Activated naive CD8-positive, alpha-beta T cell treated with anti-CD3 and anti-CD28 coated beads, Interleukin-2, amount 10 ng/mL, durations not matched to agents 7 days and 5 days (primary cell): ENCODE results near the gene SPARCL1. TPM values are rescaled to one million over a fixed set of nuclear protein-coding genes. Genes with fewer than 3 reads are reported as not detected.
"Not testable (repeated sequence)": the region's sequence is repeated elsewhere in the genome, so short reads cannot be mapped to it uniquely, and the experiment has no call there.

Experiments used
- ATAC-seq: fragments of 150-1000 bp; cut with Tn5 transposase; one replicate; pipeline ENCODE4 v1.10.0; 2021; ENCODE audit warnings: low read depth, moderate library complexity
- POLR2A ChIA-PET: fragments of 350-600 bp; sonication (Branson Sonifier 250); formaldehyde crosslinking; loops from one replicate; lab custom pipeline; 2021; ENCODE audit warnings: antibody characterized with exemption; lab: Charles Lee
- DNase-seq: peaks from one replicate; pipeline ENCODE4 v3.0.0; 2021
- H3K27ac Mint-ChIP-seq: one replicate; pipeline ENCODE4 v1.8.0; 2022; ENCODE audit warnings: mild to moderate bottlenecking, mixed read lengths
- H3K27me3 Mint-ChIP-seq: one replicate; pipeline ENCODE4 v1.8.0; 2022; ENCODE audit warnings: mild to moderate bottlenecking, moderate library complexity, mixed read lengths
- H3K36me3 Mint-ChIP-seq: one replicate; pipeline ENCODE4 v1.8.0; 2021; ENCODE audit warnings: mild to moderate bottlenecking, mixed read lengths
- H3K4me1 Mint-ChIP-seq: one replicate; pipeline ENCODE4 v1.8.0; 2021; ENCODE audit warnings: mixed read lengths
- H3K4me3 Mint-ChIP-seq: one replicate; pipeline ENCODE4 v1.8.0; 2022; ENCODE audit warnings: mild to moderate bottlenecking, moderate library complexity, mixed read lengths
- H3K9me3 Mint-ChIP-seq: one replicate; pipeline ENCODE4 v1.8.0; 2021; ENCODE audit warnings: mixed read lengths
- total RNA-seq, 2 experiments: library from RNA; stranded (reverse); gene quantifications; one replicate each; pipeline ENCODE4 v1.2.3, GENCODE V29; 2021

Gene SPARCL1
- total RNA-seq, 2 experiments from 2014 or later = not detected

DNA sequence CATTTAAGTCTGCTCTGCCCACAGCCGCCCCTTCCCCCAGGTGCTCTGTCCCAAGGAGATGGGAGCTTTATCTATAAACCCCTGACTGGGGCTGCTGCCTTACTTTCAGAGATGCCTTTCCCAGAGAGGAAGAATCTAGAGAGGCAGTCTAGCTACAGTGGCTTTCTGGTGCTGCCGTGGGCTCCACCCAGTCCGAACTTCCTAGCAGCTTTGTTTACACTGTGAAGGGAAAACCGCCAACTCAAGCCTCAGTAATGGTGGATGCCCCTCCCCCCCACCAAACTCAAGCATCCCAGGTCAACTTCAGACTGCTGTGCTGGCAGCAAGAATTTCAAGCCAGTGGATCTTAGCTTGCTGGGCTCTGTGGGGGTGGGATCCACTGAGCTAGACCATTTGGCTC, 40.5 kb downstream of the SPARCL1 start:
- POLR2A ChIA-PET, H3K9me3 Mint-ChIP-seq, H3K27me3 Mint-ChIP-seq, H3K27ac Mint-ChIP-seq, H3K4me1 Mint-ChIP-seq, H3K4me3 Mint-ChIP-seq, ATAC-seq, DNase-seq, H3K36me3 Mint-ChIP-seq: not testable (repeated sequence)

DNA sequence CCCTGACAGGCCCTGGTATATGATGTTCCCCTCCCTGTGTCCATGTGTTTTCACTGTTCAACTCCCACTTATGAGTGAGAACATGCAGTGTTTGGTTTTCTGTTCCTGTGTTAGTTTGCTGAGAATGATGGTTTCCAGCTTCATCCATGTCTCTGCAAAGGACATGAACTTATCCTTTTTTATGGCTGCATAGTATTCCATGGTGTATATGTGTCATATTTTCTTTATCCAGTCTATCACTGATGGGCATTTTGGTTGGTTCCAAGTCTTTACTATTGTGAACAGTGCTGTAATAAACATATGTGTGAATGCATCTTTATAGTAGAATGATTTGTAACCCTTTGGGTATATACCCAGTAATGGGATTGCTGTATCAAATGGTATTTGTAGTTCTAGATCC, 45.9 kb downstream of the SPARCL1 start:
- not testable (repeated sequence) for ATAC-seq, H3K4me1 Mint-ChIP-seq, H3K36me3 Mint-ChIP-seq

DNA sequence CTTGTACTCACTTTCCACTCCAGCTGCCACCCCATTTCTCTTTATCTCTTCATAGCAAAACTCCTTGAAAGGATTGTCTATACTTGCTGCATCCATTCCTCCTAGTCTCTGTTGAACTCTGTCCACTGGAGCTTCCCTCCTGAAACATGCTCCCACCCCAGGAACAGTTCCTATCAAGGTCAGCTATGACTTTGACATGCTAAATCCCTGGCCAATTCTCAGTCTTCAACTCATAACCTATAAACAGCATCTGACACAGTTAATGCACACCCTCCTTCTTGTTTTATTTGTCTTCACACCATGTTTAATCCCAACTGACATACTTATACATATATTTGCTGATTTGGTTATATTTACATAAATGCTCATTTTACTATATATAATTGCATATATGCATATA, 47.8 kb downstream of the SPARCL1 start:
- Mint-ChIP-seq H3K36me3 (no peaks in the 10 kb centered on the region), H3K4me1 (no peaks in the 10 kb centered on the region), H3K27ac (no peak overlapping the region), H3K4me3 (no peak overlapping the region), H3K27me3 (no peaks in the 10 kb centered on the region), H3K9me3 (peaks cover 1% of the 10 kb centered on the region)
- ATAC-seq (no peak), DNase-seq (no peak)
- POLR2A ChIA-PET = no interaction called here

More for the DNA sequence above, 45.9 kb downstream of the SPARCL1 start:
- H3K27ac Mint-ChIP-seq, POLR2A ChIA-PET, H3K9me3 Mint-ChIP-seq, H3K27me3 Mint-ChIP-seq, DNase-seq, H3K4me3 Mint-ChIP-seq: not testable (repeated sequence)

DNA sequence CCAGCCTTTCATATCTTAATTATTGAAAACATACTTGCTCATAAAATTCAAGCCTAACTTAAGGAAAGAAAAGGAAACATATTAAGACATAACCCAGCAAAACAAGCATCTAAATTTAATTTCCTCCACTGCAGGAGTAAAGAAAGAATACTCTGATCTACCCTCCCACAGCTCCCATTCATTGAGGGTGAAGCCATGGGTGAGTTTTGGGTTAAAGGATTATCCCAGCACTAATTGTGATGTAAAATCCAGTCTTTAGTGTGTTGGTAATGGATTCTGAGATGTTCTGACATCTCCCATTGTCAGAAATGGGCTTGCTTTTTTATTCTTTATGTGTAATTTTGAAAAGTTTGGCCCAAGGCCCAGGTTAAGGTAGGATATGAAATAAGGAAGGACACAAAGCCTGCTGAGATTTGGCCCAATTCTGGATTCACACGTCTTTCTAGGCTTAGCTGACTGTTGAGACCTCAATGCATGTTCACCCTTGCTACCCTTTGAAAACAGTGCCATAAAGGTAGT, 50.4 kb downstream of the SPARCL1 start:
- POLR2A ChIA-PET = no interaction called here
- no peaks in the 10 kb centered on the region for H3K4me1 Mint-ChIP-seq
- ATAC-seq = no peak
- H3K27me3 Mint-ChIP-seq = no peaks in the 10 kb centered on the region
- no peak for DNase-seq
- no peak overlapping the region for H3K27ac Mint-ChIP-seq
- H3K4me3 Mint-ChIP-seq = no peak overlapping the region
- peaks cover 1% of the 10 kb centered on the region for H3K9me3 Mint-ChIP-seq
- H3K36me3 Mint-ChIP-seq = no peaks in the 10 kb centered on the region

DNA sequence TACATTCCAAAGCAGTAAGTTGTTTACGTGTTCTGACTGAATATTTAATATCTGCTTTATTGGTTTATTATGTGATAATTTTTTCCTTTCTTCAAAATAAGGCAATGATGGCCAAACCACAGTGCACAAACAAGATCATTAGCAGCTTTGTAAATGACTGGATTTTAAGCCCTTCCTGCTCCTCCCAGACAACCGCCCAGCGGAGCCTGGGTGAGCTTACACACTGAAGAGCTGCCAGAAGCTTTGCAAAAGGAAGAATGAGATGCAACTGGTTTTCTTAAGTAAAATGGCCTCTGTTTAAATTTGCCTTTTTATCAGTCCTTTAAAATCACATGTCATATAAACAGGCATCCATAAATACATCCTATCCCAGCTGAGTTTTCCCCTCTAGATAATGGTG, 52.2 kb downstream of the SPARCL1 start:
- no peaks in the 10 kb centered on the region for H3K4me1 Mint-ChIP-seq
- no peak overlapping the region for H3K27ac Mint-ChIP-seq
- no peaks in the 10 kb centered on the region for H3K27me3 Mint-ChIP-seq
- no peaks in the 10 kb centered on the region for H3K9me3 Mint-ChIP-seq
- no peak for DNase-seq
- POLR2A ChIA-PET = no interaction called here
- ATAC-seq = no peak
- no peaks in the 10 kb centered on the region for H3K36me3 Mint-ChIP-seq
- H3K4me3 Mint-ChIP-seq = no peak overlapping the region

DNA sequence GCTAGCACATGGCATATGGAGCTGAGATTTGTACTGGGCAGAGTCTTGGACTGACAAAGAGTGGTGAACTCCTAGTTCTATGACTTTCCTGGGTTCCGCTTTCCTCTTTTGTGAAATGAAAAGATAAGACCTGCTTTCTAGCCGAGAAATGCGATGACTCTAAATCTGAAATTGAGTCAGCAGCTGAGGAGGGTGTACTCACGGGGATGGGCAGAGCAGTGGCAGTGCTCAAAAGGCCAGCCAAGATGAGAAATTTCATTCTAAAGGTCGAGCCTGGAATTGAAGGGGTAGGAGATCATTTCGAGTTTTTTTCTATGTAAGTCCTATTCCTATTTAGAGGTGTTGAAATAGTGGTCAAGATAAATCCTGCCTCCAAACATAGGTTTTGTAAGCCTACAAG, 59.8 kb downstream of the SPARCL1 start:
- no peak overlapping the region for H3K4me3 Mint-ChIP-seq
- ATAC-seq (no peak), DNase-seq (no peak)
- no peaks in the 10 kb centered on the region for H3K27me3 Mint-ChIP-seq
- POLR2A ChIA-PET = no interaction called here
- peaks cover 3% of the 10 kb centered on the region for H3K4me1 Mint-ChIP-seq
- H3K9me3 Mint-ChIP-seq = no peaks in the 10 kb centered on the region
- no peaks in the 10 kb centered on the region for H3K36me3 Mint-ChIP-seq
- no peak overlapping the region for H3K27ac Mint-ChIP-seq

DNA sequence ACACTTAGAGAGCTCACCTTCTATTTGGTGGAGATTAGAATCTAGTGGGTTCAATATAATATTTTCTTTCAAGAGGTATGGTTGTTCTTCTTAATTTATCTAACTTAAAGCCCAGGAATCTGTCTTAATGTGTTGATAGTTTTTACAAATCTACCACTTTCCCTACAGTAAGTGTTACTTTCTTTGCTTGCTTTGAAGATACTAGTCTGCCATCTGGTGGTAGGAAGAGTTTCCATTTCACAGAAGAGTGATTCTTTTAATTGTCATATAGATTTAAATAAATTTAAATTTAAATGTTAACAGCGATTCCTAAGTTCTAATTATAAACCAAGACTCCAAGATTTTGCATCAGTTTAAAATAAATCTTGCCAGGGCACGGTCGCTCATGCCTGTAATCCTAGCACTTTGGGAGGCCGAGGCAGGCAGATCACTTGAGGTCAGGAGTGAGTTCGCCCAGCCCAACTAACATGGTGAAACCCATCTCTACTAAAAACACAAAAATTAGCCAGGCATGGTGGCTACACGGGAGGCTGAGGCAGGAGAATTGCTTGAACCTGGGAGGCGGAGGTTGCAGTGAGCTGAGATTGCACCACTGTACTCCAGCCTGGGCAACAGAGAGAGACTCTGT, 63.3 kb downstream of the SPARCL1 start:
- POLR2A ChIA-PET = interaction anchor here (0.7 kb wide), 1 partner anchor 101 kb away, joined by 4 read pairs; no protein-coding TSS in a partner anchor
- Mint-ChIP-seq H3K4me3 (no peak overlapping the region), H3K9me3 (no peaks in the 10 kb centered on the region), H3K27me3 (no peaks in the 10 kb centered on the region), H3K36me3 (no peaks in the 10 kb centered on the region), H3K4me1 (peaks cover 3% of the 10 kb centered on the region), H3K27ac (no peak overlapping the region)
- DNase-seq (no peak), ATAC-seq (no peak)

DNA sequence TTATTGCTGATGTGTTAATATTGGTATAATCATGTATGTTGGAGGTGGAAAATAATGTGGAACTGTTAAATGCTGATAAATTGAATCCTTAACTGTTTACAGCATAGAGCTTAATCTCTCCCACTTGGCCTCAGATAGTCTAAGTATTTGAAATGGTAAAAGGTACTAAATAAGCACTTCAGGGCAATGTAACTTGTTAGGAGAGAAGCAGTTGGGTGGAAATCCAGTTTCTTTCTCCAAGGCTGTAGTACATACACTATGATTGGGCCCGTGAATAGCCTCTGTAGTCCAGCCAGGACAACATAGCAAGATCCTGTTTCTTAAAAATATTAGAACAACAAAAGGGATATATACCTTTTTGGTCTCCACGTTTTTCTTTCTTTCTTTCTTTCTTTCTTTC, 67.1 kb downstream of the SPARCL1 start:
- ATAC-seq = no peak
- Mint-ChIP-seq H3K4me1 (peaks cover 3% of the 10 kb centered on the region), H3K27me3 (no peaks in the 10 kb centered on the region), H3K36me3 (peaks cover 13% of the 10 kb centered on the region), H3K9me3 (no peaks in the 10 kb centered on the region), H3K4me3 (no peak overlapping the region), H3K27ac (no peak overlapping the region)
- POLR2A ChIA-PET = no interaction called here
- DNase-seq = no peak

DNA sequence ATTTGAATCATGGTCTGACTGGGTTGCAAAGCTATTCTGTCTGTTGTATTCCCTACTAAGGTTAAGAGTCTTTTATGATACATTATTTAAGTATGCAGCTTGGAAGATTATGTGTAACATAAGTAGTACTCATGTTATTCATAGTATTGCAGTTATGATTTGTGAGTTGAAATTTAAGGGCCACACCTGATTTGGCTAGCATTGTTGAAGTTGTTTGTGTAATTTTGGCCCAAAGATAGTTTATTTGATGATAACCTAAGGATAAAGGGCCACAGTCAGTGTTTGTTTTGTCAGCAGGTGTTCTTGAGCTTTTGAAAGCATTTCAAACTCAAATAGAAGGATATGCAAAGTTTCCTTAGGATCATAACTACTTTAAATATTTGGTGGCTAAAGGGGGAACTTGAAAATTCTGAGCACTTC, 67.9 kb downstream of the SPARCL1 start:
- ATAC-seq (no peak), DNase-seq (no peak)
- Mint-ChIP-seq H3K36me3 (peaks cover 13% of the 10 kb centered on the region), H3K27me3 (no peaks in the 10 kb centered on the region), H3K4me1 (peaks cover 3% of the 10 kb centered on the region), H3K9me3 (no peaks in the 10 kb centered on the region), H3K27ac (no peak overlapping the region), H3K4me3 (no peak overlapping the region)
- POLR2A ChIA-PET = no interaction called here

DNA sequence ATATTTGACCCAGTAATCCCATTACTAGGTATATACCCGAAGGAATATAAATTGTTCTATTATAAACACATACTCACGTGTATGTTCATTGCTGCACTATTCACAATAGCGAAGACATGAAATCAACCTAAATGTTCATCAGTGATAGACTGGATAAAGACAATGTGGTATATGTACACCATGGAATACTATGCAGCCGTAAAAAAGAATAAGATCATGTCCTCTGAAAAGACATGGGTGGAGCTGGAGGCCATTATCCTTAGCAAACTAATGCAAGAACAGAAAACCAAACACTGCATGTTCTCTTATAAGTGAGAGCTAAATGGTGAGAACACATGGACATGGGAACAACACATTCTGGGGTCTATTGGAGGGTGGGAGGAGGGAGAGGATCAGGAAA, 70.3 kb downstream of the SPARCL1 start:
- H3K4me3 Mint-ChIP-seq = no peak overlapping the region
- H3K4me1 Mint-ChIP-seq = no peaks in the 10 kb centered on the region
- ATAC-seq = no peak
- H3K27ac Mint-ChIP-seq = no peak overlapping the region
- peaks cover 13% of the 10 kb centered on the region for H3K36me3 Mint-ChIP-seq
- POLR2A ChIA-PET = no interaction called here
- no peaks in the 10 kb centered on the region for H3K9me3 Mint-ChIP-seq
- no peaks in the 10 kb centered on the region for H3K27me3 Mint-ChIP-seq
- DNase-seq = no peak

DNA sequence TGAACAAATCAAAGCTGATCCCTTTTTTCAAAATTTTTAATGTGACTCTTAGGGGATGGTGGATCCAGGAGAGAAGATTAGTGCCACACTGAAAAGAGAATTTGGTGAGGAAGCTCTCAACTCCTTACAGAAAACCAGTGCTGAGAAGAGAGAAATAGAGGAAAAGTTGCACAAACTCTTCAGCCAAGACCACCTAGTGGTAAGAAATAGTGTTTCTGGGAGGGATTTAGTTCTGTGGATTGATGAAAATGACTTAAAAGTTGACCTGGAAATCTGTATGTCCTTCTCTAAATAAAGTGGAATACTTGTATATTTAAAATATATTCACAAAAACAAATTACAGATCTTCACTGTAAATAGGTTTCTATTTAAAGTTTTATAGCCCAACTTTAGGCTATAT, 77.6 kb downstream of the SPARCL1 start:
- Mint-ChIP-seq H3K4me1 (no peaks in the 10 kb centered on the region), H3K27me3 (no peaks in the 10 kb centered on the region), H3K36me3 (peaks cover 16% of the 10 kb centered on the region), H3K9me3 (no peaks in the 10 kb centered on the region), H3K4me3 (no peak overlapping the region), H3K27ac (no peak overlapping the region)
- DNase-seq (no peak), ATAC-seq (no peak)
- POLR2A ChIA-PET = no interaction called here

DNA sequence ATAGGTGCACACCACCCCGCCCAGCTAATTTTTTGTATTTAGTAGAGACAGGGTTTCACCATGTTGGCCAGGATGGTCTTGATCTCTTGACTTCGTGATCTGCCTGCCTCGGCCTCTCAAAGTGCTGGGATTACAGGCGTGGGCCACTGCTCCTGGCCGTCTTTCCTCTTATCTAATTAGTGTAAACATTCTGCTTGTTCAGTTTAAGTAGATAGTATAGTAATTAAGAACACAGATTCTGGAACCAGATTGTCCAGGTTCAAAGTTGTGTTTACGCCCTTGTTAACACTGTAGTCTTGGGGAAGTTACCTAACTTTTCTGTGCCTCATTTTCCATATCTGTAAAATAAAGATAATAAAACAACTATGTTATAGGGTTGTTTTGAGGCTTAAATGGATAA, 82.8 kb downstream of the SPARCL1 start:
- POLR2A ChIA-PET, H3K4me1 Mint-ChIP-seq, ATAC-seq, H3K27ac Mint-ChIP-seq, DNase-seq, H3K27me3 Mint-ChIP-seq, H3K4me3 Mint-ChIP-seq, H3K9me3 Mint-ChIP-seq: not testable (repeated sequence)
- peaks cover 28% of the 10 kb centered on the region for H3K36me3 Mint-ChIP-seq

DNA sequence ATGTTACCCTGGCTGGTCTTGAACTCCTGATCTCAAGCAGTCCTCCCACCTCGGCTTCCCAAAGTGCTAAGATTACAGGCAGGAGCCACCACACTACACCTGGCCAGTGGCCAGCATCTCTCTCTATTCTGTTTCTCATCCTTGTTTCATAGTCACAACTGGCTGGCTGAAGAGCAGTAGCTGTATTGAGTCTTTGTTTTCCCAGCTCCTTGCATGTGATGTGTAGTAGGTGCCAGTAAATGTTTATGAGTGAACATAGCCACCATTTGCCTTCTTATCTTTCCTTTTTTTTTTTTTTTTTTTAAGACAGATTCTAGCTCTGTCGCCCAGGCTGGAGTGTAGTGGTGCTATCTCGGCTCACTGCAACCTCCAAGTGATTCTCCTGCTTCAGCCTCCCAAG, 83.2 kb downstream of the SPARCL1 start:
- peaks cover 1% of the 10 kb centered on the region for H3K4me1 Mint-ChIP-seq
- no peak overlapping the region for H3K4me3 Mint-ChIP-seq
- no peaks in the 10 kb centered on the region for H3K9me3 Mint-ChIP-seq
- ATAC-seq (no peak), DNase-seq (no peak)
- POLR2A ChIA-PET = no interaction called here
- no peaks in the 10 kb centered on the region for H3K27me3 Mint-ChIP-seq
- H3K36me3 Mint-ChIP-seq = peaks cover 25% of the 10 kb centered on the region
- H3K27ac Mint-ChIP-seq = no peak overlapping the region

DNA sequence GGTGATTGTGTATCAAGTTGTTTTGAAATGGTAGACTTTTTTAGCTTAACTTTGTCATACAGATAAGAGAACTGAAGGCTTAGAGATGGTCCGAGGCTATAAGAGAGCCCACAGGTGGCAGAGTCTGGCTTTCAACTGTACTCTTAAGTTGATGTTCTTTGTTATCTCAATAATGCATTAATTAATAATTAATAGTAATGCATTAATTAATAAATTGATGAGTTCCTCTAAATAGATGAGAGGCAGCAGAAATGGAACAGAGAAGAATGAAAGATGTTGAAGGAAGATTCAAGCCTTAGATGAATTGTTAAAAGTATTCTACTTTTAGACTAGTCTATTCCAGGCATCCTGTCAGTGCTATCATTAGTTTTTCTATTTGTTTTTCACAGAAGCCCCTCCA, 84.4 kb downstream of the SPARCL1 start:
- Mint-ChIP-seq H3K36me3 (peaks cover 23% of the 10 kb centered on the region), H3K27me3 (no peaks in the 10 kb centered on the region), H3K9me3 (no peaks in the 10 kb centered on the region), H3K4me3 (no peak overlapping the region), H3K27ac (no peak overlapping the region), H3K4me1 (peaks cover 1% of the 10 kb centered on the region)
- DNase-seq (no peak), ATAC-seq (no peak)
- POLR2A ChIA-PET = no interaction called here
